ENCODE results near the gene GTF3C1.

GTF3C1 gene

GRCh38 chr16:27431773-27432532 lies 117.8 kb downstream of the GTF3C1 start:
- no peak overlapping the region for H3K4me3 ChIP-seq (ENCODE audit: low read length)
- no peak for TF ChIP-seq CTCF (conservative IDR thresholded peaks at IDR 0.05; ENCODE audit: low read depth, low read length)
- no peak for DNase-seq (ENCODE audit: low read depth)

GRCh38 chr16:27430923-27431484 lies 118.7 kb downstream of the GTF3C1 start:
- H3K4me3 ChIP-seq (ENCODE audit: low read length), result no peak overlapping the region
- TF ChIP-seq CTCF (conservative IDR thresholded peaks at IDR 0.05; ENCODE audit: low read depth, low read length), result no peak
- DNase-seq (ENCODE audit: low read depth), result no peak

- no peak for DNase-seq (ENCODE audit: low read depth)
- no peak overlapping the region for H3K4me3 ChIP-seq (ENCODE audit: low read length)
- no peak for TF ChIP-seq CTCF (conservative IDR thresholded peaks at IDR 0.05; ENCODE audit: low read depth, low read length)
Observed at GRCh38 chr16:27430512-27430911, 119.2 kb downstream of the GTF3C1 start.

GRCh38 chr16:27429981-27430441 lies 119.7 kb downstream of the GTF3C1 start:
- TF ChIP-seq CTCF (conservative IDR thresholded peaks at IDR 0.05; ENCODE audit: low read depth, low read length), result no peak
- no peak overlapping the region for H3K4me3 ChIP-seq (ENCODE audit: low read length)
- DNase-seq (ENCODE audit: low read depth), result no peak

GRCh38 chr16:27429330-27429871 lies 120.3 kb downstream of the GTF3C1 start:
- TF ChIP-seq CTCF (conservative IDR thresholded peaks at IDR 0.05; ENCODE audit: low read depth, low read length), result no peak
- DNase-seq (ENCODE audit: low read depth), result no peak
- no peak overlapping the region for H3K4me3 ChIP-seq (ENCODE audit: low read length)

- H3K4me3 ChIP-seq (ENCODE audit: low read length), result no peak overlapping the region
- DNase-seq (ENCODE audit: low read depth), result no peak
- TF ChIP-seq CTCF (conservative IDR thresholded peaks at IDR 0.05; ENCODE audit: low read depth, low read length), result peak; percentile 32
Observed at GRCh38 chr16:27428026-27428785, 121.5 kb downstream of the GTF3C1 start.
